ENCODE data around the gene PSMD9. TPM values are rescaled to one million over a fixed set of nuclear protein-coding genes. Genes with fewer than 3 reads are reported as not detected.

The PSMD9 gene
- total RNA-seq, 1 donor from 2014 or later, result 34.0 TPM

- H3K9me3 Mint-ChIP-seq (ENCODE audit: unreplicated experiment), result no peaks in the 10 kb centered on the region
- peak overlapping the region; percentile 11 for H3K4me3 Mint-ChIP-seq (ENCODE audit: unreplicated experiment)
- H3K27me3 Mint-ChIP-seq (ENCODE audit: unreplicated experiment), result peaks cover 3% of the 10 kb centered on the region
- no peak for TF ChIP-seq CTCF (IDR thresholded peaks at IDR 0.05; ENCODE audit: unreplicated experiment)
- H3K36me3 Mint-ChIP-seq (ENCODE audit: low read depth, unreplicated experiment), result peaks cover 19% of the 10 kb centered on the region
- H3K27ac Mint-ChIP-seq (ENCODE audit: unreplicated experiment), result no peak overlapping the region
- H3K4me1 Mint-ChIP-seq (ENCODE audit: unreplicated experiment), result peaks cover 5% of the 10 kb centered on the region
- no peak for DNase-seq (ENCODE audit: low spot score)
Observed at GRCh38 chr12:121937654-121938053, 49.1 kb downstream of the PSMD9 start.

GRCh38 chr12:121939186-121939585, 50.6 kb downstream of the PSMD9 start:
- Mint-ChIP-seq H3K4me1 (ENCODE audit: unreplicated experiment) (no peaks in the 10 kb centered on the region), H3K9me3 (ENCODE audit: unreplicated experiment) (no peaks in the 10 kb centered on the region), H3K27me3 (ENCODE audit: unreplicated experiment) (peaks cover 3% of the 10 kb centered on the region), H3K27ac (ENCODE audit: unreplicated experiment) (no peak overlapping the region), H3K36me3 (ENCODE audit: low read depth, unreplicated experiment) (peaks cover 19% of the 10 kb centered on the region), H3K4me3 (ENCODE audit: unreplicated experiment) (no peak overlapping the region)
- DNase-seq (ENCODE audit: low spot score), result no peak
- no peak for TF ChIP-seq CTCF (IDR thresholded peaks at IDR 0.05; ENCODE audit: unreplicated experiment)

GRCh38 chr12:121939992-121940766, 51.6 kb downstream of the PSMD9 start:
- Mint-ChIP-seq H3K27me3 (ENCODE audit: unreplicated experiment) (peaks cover 3% of the 10 kb centered on the region), H3K36me3 (ENCODE audit: low read depth, unreplicated experiment) (peaks cover 19% of the 10 kb centered on the region), H3K4me3 (ENCODE audit: unreplicated experiment) (no peak overlapping the region), H3K27ac (ENCODE audit: unreplicated experiment) (peak overlapping the region; percentile 28), H3K9me3 (ENCODE audit: unreplicated experiment) (no peaks in the 10 kb centered on the region), H3K4me1 (ENCODE audit: unreplicated experiment) (no peaks in the 10 kb centered on the region)
- DNase-seq (ENCODE audit: low spot score), result no peak
- TF ChIP-seq CTCF (IDR thresholded peaks at IDR 0.05; ENCODE audit: unreplicated experiment), result no peak

- no peak overlapping the region for H3K27ac Mint-ChIP-seq (ENCODE audit: unreplicated experiment)
- H3K36me3 Mint-ChIP-seq (ENCODE audit: low read depth, unreplicated experiment), result peaks cover 6% of the 10 kb centered on the region
- H3K4me3 Mint-ChIP-seq (ENCODE audit: unreplicated experiment), result no peak overlapping the region
- H3K9me3 Mint-ChIP-seq (ENCODE audit: unreplicated experiment), result no peaks in the 10 kb centered on the region
- TF ChIP-seq CTCF (IDR thresholded peaks at IDR 0.05; ENCODE audit: unreplicated experiment), result no peak
- DNase-seq (ENCODE audit: low spot score), result no peak
- H3K4me1 Mint-ChIP-seq (ENCODE audit: unreplicated experiment), result no peaks in the 10 kb centered on the region
- H3K27me3 Mint-ChIP-seq (ENCODE audit: unreplicated experiment), result no peaks in the 10 kb centered on the region
Observed at GRCh38 chr12:121942145-121942718, 53.6 kb downstream of the PSMD9 start.

- no peaks in the 10 kb centered on the region for H3K36me3 Mint-ChIP-seq (ENCODE audit: low read depth, unreplicated experiment)
- no peak for DNase-seq (ENCODE audit: low spot score)
- H3K27ac Mint-ChIP-seq (ENCODE audit: unreplicated experiment), result no peak overlapping the region
- H3K4me1 Mint-ChIP-seq (ENCODE audit: unreplicated experiment), result no peaks in the 10 kb centered on the region
- no peak for TF ChIP-seq CTCF (IDR thresholded peaks at IDR 0.05; ENCODE audit: unreplicated experiment)
- no peaks in the 10 kb centered on the region for H3K9me3 Mint-ChIP-seq (ENCODE audit: unreplicated experiment)
- no peak overlapping the region for H3K4me3 Mint-ChIP-seq (ENCODE audit: unreplicated experiment)
- no peaks in the 10 kb centered on the region for H3K27me3 Mint-ChIP-seq (ENCODE audit: unreplicated experiment)
Observed at GRCh38 chr12:121943926-121944325, 55.3 kb downstream of the PSMD9 start.

All from endothelial cell (in vitro differentiated cells).